ENCODE measurements around the gene SGO2.

DNA sequence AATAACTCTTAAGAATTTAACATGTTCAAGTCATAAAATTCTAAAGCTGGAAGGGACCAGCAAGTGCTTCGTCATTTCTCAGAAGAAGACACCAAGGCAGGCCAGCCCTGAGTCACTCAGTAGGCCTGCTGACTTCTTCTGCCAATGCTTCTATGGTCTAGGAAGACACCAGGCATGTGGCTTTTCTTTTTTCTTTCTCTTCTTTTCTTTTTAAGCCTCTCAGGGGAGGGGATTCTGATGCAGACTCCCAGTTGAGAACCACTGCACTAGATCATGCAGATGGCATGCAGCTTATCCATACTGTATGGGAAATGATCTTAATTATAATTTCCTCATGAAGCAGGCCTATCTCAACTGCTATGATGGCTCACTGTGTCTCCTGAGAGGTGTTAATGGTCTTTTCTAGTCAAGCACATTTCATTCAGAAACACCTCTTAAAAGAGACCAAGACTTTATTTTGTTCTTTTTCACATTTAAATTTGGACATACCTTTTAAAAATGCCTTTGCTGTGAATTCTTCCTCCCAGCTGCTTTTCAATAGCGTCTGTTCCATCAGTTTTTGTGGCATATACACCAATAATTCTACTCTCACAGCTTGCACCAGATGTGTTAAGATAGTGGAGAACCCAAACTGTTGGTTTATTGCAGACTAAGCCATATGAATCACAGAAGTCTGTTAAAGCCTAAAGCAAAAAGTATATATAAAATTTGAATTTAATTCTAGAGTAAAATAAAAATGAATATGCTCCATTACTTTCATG, 27.4 kb upstream of the SGO2 start:
- TF ChIP-seq EZH2 (IDR thresholded peaks at IDR 0.05; ENCODE audit: insufficient read depth, poor library complexity, severe bottlenecking) (no peak), EZH2phosphoT487 (IDR thresholded peaks at IDR 0.05; ENCODE audit: insufficient read depth, low read depth) (no peak)
